Sigmoid colon (tissue), 7 donors: ENCODE measurements around the gene EPS8L2. TPM values are rescaled to one million over a fixed set of nuclear protein-coding genes. Genes with fewer than 3 reads are reported as not detected.

Source experiments
- DNase-seq: peaks from one replicate; pipeline ENCODE4 v3.0.0-alpha.2; 2019
- H3K27ac ChIP-seq, 4 donors: fragments of 200-600 bp; sonication (generic); one replicate each; pipeline ENCODE4 v1.5.1; 2016 to 2019; ENCODE audit warnings: mild to moderate bottlenecking in 1 of 4
- H3K27me3 ChIP-seq, 3 donors: fragments of 200-600 bp; sonication (generic); one replicate each; pipeline ENCODE4 v1.5.1; 2019; ENCODE audit warnings: mild to moderate bottlenecking in 1 of 3
- H3K36me3 ChIP-seq, 4 donors: fragments of 200-600 bp; sonication (generic); one replicate each; pipeline ENCODE4 v1.5.1; 2016 to 2019
- H3K4me1 ChIP-seq, 4 donors: fragments of 200-600 bp; sonication (generic); one replicate each; pipeline ENCODE4 v1.5.1; 2017 to 2019
- H3K4me3 ChIP-seq, 4 donors: fragments of 200-600 bp; sonication (generic); one replicate each; pipeline ENCODE4 v1.5.1; 2017 to 2019; ENCODE audit warnings: mild to moderate bottlenecking in 2 of 4, moderate library complexity in 1 of 4
- H3K9me3 ChIP-seq, 4 donors: fragments of 200-600 bp in 3 of 4; sonication (generic) in 3 of 4; one replicate each; pipeline versions ENCODE4 v1.5.1 to v1.6.1; 2013 to 2019
- CTCF ChIP-seq, 4 experiments: fragments of 450-650 bp in 3 of 4; fragments of 200-600 bp in 1 of 4; IDR thresholded peaks; one replicate each; pipeline ENCODE4 v1.5.1; 2016 to 2019; ENCODE audit warnings: antibody characterized with exemption in 4 of 4, mild to moderate bottlenecking in 3 of 4, moderate library complexity in 2 of 4
- EP300 ChIP-seq, 4 donors: sonication (generic); formaldehyde crosslinking; IDR thresholded peaks; one replicate each; pipeline ENCODE4 v1.6.1; 2017; ENCODE audit warnings: antibody characterized with exemption in 4 of 4
- POLR2A ChIP-seq, 2 donors: fragments of 450-650 bp; IDR thresholded peaks; one replicate each; pipeline ENCODE4 v1.6.1; 2016; ENCODE audit warnings: antibody characterized with exemption in 2 of 2, mild to moderate bottlenecking in 2 of 2, moderate library complexity in 2 of 2
- POLR2AphosphoS5 ChIP-seq, 4 donors: sonication (generic); formaldehyde crosslinking; IDR thresholded peaks; one replicate each; pipeline ENCODE4 v1.6.1; 2017; ENCODE audit warnings: antibody characterized with exemption in 4 of 4
- WGBS, 2 donors: extraction: QIAGEN DNeasy Blood & Tissue Kit; methylation state at CpG; one replicate each; pipeline ENCODE4 v1.1.7; 2013; 5-methylcytosine and 5-hydroxymethylcytosine counted together
- intact Hi-C: fragments of 100-400 bp; cut with DNase I; formaldehyde crosslinking; loops from one replicate; pipeline ENCODE4 v1.15.1; 2023
- polyA plus RNA-seq, 3 donors: library from polyadenylated mRNA; stranded (reverse); fragments of 200-250 nt; gene quantifications; one replicate each; pipeline ENCODE4 v1.2.3, GENCODE V29; 2013
- total RNA-seq, 4 donors: library from RNA; depleted of rRNA; stranded (reverse); fragments of >200 nt; gene quantifications; one replicate each; pipeline ENCODE4 v1.1.0, GENCODE V29; 2016
- donor health status: healthy with polysubstance abuse.
- donor health status: Bipolar disorder and iron deficiency.
- donor health status: healthy.

EPS8L2 gene
- total and polyA plus RNA-seq, 7 donors = 5.4 to 168 (median 15.6) TPM

GRCh38 chr11:694563-695287 lies 11.3 kb upstream of the EPS8L2 start, which contains the start of gene DEAF1:
Gene DEAF1, minus strand, starts transcription at chr11:695222. Its CDS starts 175 bp downstream, at chr11:695047.
- peaks cover 0 to 23% (median 3%) of the 10 kb centered on the region in 4 donors for H3K36me3 ChIP-seq
- WGBS, 2 donors = 1 to 2% methylated on average over 103 of the region's 103 CpGs
- peak within 1 kb of the TSS; percentile 98 to 100 (median 99) for H3K27ac ChIP-seq
- H3K4me3 ChIP-seq = peak within 1 kb of the TSS; percentile 78 to 98 (median 92)
- H3K27me3 ChIP-seq = no peaks in the 10 kb centered on the region
- intact Hi-C loops = loop anchor here (5.0 kb wide), 2 partner anchors 103 to 117 kb away; partner anchors contain the start of genes PHRF1 and SLC25A22
- no peaks in the 10 kb centered on the region for H3K9me3 ChIP-seq
- TF ChIP-seq EP300 (IDR thresholded peaks at IDR 0.05) (no peak), CTCF (IDR thresholded peaks at IDR 0.05) (no peak), POLR2AphosphoS5 (IDR thresholded peaks at IDR 0.05) (no peak), POLR2A (IDR thresholded peaks at IDR 0.05) (no peak)
- peak; percentile 99 for DNase-seq
- H3K4me1 ChIP-seq = peaks cover 0 to 46% (median 41%) of the 10 kb centered on the region in 4 donors

- DNase-seq = no peak
- H3K27me3 ChIP-seq = no peaks in the 10 kb centered on the region
- peak overlapping the region; percentile 78 to 98 (median 92) for H3K4me3 ChIP-seq
- WGBS, 2 donors = 0% methylated on average over 25 of the region's 25 CpGs
- intact Hi-C loops = loop anchor here (5.0 kb wide), 2 partner anchors 102 to 118 kb away; partner anchors contain the start of genes PHRF1 and SLC25A22
- peaks cover 0 to 26% (median 3%) of the 10 kb centered on the region in 4 donors for H3K36me3 ChIP-seq
- H3K27ac ChIP-seq = peak overlapping the region; percentile 98 to 100 (median 99)
- TF ChIP-seq EP300 (IDR thresholded peaks at IDR 0.05) = no peak
- TF ChIP-seq CTCF (IDR thresholded peaks at IDR 0.05) = no peak
- TF ChIP-seq POLR2A (IDR thresholded peaks at IDR 0.05) = no peak
- H3K9me3 ChIP-seq = no peaks in the 10 kb centered on the region
- H3K4me1 ChIP-seq = peaks cover 0 to 46% (median 41%) of the 10 kb centered on the region in 4 donors
Measured at GRCh38 chr11:695288-695537, 10.8 kb upstream of the EPS8L2 start.

GRCh38 chr11:695538-696248 lies 10.3 kb upstream of the EPS8L2 start, which contains the start of gene TMEM80:
Gene TMEM80, plus strand, starts transcription at chr11:695816. Its CDS starts 12 bp downstream, at chr11:695828.
- DNase-seq = peak; percentile 100
- 0 to 1% methylated on average over 101 of the region's 101 CpGs for WGBS, 2 donors
- intact Hi-C loops = loop anchor here (5.0 kb wide), 2 partner anchors 102 to 118 kb away; partner anchors contain the start of genes PHRF1 and SLC25A22
- TF ChIP-seq EP300 (IDR thresholded peaks at IDR 0.05) (no peak), POLR2AphosphoS5 (IDR thresholded peaks at IDR 0.05) (peak in 3 of 4 donors; percentile 34 to 85 (median 77)), POLR2A (IDR thresholded peaks at IDR 0.05) (peak in 1 of 2 donors; percentile 20)
- Histone ChIP-seq H3K4me1 (peaks cover 0 to 46% (median 41%) of the 10 kb centered on the region in 4 donors), H3K27ac (peak within 1 kb of the TSS; percentile 98 to 100 (median 99)), H3K4me3 (peak within 1 kb of the TSS; percentile 78 to 98 (median 92)), H3K9me3 (no peaks in the 10 kb centered on the region), H3K27me3 (no peaks in the 10 kb centered on the region), H3K36me3 (peaks cover 0 to 30% (median 4%) of the 10 kb centered on the region in 4 donors)

DNA sequence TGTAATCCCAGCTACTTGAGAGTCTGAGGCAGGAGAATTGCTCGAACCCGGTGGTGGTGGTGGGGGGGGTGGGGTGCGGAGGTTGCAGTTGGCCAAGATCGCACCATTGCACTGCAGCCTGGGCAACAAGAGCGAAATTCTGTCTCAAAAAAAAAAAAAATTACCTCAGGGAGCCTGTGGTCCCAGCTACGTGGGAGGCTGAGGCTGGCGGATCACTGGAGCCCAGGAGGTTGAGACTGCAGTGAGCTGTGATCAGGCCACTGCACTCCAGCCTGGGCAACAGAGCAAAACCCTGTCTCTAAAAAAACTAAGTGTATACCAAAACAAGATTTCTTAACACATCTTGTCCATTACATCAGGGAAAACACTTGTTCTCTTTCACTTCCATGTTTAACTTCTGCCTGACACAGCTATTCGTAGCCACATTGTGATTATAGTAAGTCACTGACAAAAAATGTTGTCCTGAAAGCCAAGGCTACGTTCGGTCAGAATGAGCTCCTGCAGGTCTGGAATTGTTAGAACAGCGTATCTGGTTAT lies 9.0 kb upstream of the EPS8L2 start:
- H3K4me3 ChIP-seq = peak overlapping the region; percentile 78 to 98 (median 92)
- DNase-seq = no peak
- peaks cover 0 to 33% (median 3%) of the 10 kb centered on the region in 4 donors for H3K36me3 ChIP-seq
- no peaks in the 10 kb centered on the region for H3K27me3 ChIP-seq
- peaks cover 0 to 46% (median 41%) of the 10 kb centered on the region in 4 donors for H3K4me1 ChIP-seq
- 71 to 76% methylated on average over 11 of the region's 11 CpGs for WGBS, 2 donors
- peak overlapping the region; percentile 98 to 100 (median 99) for H3K27ac ChIP-seq
- H3K9me3 ChIP-seq = no peaks in the 10 kb centered on the region
- intact Hi-C loops = loop anchor here (5.0 kb wide), 2 partner anchors 100 to 120 kb away; partner anchors contain the start of genes PHRF1 and SLC25A22
- TF ChIP-seq CTCF (IDR thresholded peaks at IDR 0.05) (no peak), POLR2AphosphoS5 (IDR thresholded peaks at IDR 0.05) (peak; percentile 33 to 77 (median 68)), POLR2A (IDR thresholded peaks at IDR 0.05) (no peak), EP300 (IDR thresholded peaks at IDR 0.05) (peak in 2 of 4 donors; percentile 20 to 72)
